ENCODE measurements around the gene RGS16. TPM values are rescaled to one million over a fixed set of nuclear protein-coding genes. Genes with fewer than 3 reads are reported as not detected.
A peak's percentile ranks its signal among the peaks of the same experiment; 100 is the strongest.
"Not testable (repeated sequence)": the region's sequence is repeated elsewhere in the genome, so short reads cannot be mapped to it uniquely, and the experiment has no call there.

Gene RGS16, protein sequence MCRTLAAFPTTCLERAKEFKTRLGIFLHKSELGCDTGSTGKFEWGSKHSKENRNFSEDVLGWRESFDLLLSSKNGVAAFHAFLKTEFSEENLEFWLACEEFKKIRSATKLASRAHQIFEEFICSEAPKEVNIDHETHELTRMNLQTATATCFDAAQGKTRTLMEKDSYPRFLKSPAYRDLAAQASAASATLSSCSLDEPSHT
- polyA plus RNA-seq (ENCODE audit: insufficient read length in 4 of 4), result 1 to 10 TPM in 2 of 4 donors, under 1 TPM in 2; 0.87 to 2.4 (median 1.4) TPM

DNA sequence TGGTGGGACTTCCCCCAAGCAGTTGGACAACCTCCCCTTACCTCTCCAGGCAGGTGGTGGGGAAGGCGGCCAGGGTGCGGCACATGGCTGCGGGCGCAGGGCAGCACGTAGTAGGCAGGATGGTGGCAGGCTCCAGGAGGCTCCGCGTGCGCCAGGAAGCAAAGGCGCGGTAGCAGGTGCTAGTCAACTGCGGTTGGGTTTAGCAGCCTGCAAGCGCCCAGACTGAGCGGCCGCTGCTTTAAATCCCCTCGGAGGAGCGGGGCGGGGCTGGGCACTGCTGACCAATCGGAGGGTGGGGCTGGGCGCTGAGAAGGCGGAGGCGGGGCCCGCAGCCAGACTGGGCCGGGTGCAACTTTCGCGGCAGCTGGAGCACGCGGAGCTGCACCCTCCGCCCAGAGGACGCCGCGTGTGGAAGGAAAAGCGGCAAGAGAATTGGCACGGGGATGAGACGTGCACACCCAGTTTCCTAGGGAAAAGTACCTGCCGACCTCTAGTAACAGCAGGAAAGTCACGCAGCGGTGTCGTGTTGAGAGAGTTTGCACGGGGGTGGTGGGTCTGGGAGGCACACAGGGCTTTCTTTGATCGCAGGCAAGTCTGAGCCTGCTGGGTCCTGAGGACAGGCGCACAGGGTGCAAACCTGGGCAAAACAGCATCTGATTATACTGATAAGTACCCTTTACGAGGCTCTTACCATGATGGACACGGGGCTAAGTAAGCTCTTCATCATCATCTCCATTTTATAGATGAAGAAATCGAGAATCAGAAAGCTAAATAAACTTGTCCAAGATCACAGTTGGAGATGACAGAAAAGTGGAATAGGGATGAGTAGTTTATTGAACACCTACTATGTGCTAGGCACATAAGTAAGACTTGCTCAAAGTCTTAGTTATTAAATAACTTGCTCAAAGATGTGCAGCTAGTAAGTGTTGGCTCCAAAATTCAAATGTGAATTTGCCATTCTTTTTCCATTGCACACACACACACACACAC lies at the start of gene RGS16:
RGS16 (minus strand) TSS at position 215 of the 990 bp plus-strand sequence; CDS start at position 85, 130 bp downstream.
- peak; percentile 64 to 69 (median 65) for DNase-seq (ENCODE audit: low read depth in 4 of 4, low spot score in 3 of 4)

DNA sequence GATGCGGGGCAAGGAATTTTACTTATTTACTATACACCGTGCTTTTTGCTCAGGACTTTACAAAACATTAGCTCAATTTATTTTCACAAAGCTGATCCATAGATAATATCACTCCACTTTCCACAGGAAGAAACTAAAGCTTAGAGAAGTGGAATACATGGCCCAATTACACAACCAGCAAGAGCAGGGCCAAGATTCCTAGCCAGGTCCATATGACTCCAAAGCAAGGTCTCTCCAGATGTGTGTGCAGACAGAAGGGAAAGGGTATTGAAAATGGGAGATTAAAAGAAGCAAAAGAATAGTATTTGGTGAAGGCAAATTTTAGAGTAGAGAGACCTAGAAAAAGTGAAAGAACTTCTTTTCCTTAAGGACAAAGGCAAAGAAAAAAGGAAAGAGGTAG lies 49.8 kb upstream of the RGS16 start:
- DNase-seq (ENCODE audit: low read depth in 4 of 4, low spot score in 3 of 4), result no peak

DNA sequence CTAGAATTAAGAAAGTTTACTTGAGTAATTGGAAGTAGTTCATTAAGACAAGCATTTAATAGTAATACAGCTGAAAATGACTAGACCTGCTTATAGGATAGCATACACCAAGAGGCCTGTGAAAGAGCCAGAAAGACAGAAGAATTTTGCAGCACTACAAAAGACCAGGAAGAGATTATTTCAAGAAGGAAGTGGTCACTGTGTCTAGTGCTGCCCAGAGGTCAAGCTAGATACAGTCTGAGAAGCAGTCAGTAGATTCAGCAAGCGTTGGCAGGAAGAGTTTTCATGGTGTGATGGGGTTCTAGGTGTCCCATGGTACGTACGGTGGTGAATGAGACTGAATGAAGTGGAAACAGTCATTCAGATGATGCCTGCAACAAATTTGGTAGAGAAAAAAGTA lies 48.7 kb upstream of the RGS16 start:
- no peak for DNase-seq (ENCODE audit: low read depth in 4 of 4, low spot score in 3 of 4)

DNA sequence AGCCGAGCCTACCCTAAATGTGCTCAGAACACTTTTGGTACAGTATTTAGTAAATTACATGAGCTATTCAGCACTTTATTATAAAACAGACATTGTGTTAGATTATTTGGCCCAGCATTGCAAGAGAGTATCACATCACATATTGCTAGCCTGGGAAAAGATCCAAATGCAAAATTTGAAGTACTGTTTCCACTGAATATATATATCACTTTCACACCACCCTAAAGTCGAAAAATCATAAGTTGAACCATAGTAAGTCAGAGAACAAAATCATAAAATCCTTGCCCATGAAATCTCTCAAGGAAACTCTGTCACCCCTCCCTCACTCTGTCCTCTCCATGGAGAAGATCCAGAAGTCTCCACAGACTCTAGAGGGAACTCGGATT lies 47.1 kb upstream of the RGS16 start:
- DNase-seq (ENCODE audit: low read depth in 4 of 4, low spot score in 3 of 4), result no peak

DNA sequence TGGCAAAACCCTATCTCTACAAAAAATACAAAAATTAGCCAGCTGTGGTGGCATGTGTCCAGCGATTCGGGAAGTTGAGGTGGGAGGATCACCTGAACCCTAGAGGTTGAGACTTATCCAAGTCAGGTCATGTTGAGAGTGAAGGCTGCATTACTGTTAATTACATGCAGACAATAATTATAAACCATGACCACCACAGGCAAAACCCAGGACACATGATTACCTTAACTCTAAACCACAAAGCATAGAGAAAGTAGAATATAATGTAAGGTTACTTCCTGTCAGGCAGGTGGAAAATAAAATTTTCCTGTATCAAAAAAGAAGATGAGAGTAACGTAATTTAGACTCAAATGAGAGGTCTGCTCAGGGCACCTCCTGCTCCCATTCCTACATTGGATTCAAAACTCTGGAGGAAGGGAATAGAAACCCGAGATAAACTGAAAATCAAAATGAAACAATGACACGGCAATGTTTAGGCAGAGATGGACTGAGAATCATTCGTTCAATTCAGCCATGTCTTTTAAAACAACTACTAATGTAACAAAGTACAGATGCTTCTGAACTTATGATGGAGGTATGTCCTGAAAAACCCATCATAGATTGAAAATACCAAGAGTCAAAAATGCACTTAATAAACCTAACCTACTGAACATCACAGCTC lies 46.6 kb upstream of the RGS16 start:
- DNase-seq (ENCODE audit: low read depth in 4 of 4, low spot score in 3 of 4), result no peak

DNA sequence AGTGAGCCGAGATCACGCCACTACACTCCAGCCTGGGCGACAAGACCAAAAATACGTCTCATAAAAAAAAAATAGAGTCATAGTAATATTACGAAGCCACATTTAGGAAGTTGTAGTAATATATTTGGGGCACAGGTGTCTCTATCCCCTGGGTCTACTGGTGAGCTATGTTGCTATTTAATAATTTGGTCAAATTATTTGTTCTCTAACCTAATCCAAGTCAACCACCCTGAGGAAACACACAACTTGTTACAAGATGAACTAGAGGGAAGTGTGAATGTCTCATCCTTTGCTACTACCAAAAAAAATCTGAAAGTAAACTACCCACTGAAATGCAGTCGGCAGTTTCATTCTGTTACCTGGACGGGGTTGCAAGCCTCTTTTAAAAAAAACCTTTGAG lies 44.9 kb upstream of the RGS16 start:
- no peak for DNase-seq (ENCODE audit: low read depth in 4 of 4, low spot score in 3 of 4)

DNA sequence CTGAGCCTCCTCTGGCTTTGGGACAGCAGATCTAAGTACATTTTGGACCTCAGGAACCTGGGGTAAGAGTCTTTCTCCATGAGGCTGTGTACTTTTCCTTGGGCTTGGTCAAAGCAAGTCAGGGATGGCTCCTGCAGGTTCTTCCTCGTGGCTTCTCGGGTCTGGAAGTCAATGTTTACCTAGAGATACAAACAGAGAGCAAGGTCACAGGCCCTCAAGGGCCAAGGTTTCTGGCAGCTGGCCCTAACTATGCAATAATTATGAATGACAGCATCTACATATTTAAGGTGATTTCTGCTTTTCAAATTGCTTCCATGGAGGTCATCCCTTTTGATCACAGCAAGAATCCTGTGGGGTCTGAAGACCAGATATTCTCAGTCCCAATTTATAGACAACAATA lies 42.5 kb upstream of the RGS16 start:
- no peak for DNase-seq (ENCODE audit: low read depth in 4 of 4, low spot score in 3 of 4)

DNA sequence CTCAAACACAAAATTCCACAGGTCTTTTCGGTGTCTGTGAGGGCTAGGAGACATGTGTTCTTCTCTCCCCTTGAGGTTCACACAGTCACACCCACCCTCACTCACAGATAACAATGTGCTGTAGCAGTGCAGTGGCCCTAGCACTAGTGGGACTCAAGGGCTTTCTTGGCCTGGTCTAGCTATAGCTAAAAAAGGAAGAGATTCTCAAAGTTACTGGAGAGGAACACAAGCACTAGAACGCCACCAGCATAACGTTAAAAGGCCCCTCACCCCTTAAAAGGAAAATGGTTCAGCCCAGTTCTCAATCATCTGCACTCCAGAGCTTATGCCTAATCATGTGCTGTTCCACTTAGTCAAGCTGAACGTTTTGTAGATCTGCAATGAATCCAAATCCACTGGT lies 40.7 kb upstream of the RGS16 start:
- DNase-seq (ENCODE audit: low read depth in 4 of 4, low spot score in 3 of 4), result no peak

DNA sequence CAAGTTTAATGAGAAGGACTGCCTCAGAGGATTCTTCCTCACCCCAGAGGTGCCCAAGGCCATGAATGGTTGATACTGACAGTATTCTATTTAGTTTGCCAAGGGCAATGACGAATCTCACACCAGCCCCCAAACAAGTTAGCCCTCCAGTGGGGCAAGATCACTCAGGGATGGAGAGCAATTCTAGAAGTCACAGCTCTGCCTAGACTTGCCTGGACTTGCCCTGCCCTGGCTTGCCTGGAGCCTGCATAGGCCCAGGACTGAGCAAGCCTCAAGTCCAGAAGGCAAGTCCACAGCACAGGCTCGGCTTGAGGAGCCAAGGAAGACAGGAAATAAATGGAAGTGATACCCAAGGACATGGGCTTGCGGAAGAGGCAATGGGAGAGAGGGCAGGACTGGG lies 39.5 kb upstream of the RGS16 start:
- DNase-seq (ENCODE audit: low read depth in 4 of 4, low spot score in 3 of 4), result no peak

DNA sequence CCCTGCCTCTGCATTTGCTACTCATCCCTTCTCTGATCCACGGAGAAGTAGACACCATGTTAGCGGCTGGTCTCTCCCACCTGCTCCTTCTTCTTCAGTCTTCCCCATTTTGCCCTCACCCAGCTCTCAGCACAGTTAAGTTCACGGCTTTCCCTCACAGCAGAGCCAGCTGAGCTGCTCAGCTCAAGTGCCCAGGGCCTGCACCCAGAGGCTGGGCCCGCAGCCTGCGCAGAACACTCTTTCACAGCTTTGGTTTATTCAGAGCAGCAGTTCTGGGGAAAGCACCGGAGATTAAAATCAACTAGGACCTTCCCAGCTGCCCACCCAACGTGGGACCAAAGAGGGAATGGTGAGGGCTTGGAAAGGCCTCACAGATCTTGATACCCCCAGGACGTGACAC lies 38.3 kb upstream of the RGS16 start:
- no peak for DNase-seq (ENCODE audit: low read depth in 4 of 4, low spot score in 3 of 4)

DNA sequence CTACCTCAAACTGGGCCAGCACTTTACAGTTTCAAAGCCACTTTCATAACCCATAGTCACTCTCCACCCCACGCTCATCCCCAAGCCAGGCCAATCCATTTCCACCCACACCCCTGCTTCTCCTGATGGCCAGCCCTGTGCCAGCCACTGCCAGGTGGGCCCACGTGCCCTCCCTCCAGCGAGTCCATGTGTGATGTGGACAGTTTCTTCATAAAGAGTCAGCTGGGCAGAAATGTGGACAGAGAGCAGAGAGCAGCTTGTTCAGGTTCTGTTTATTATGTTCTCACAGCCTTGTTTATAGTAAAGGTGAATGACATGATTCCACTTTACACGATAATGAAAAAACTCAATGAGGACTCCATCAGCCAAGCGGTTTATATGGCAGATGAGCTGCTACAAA lies 37.4 kb upstream of the RGS16 start:
- DNase-seq (ENCODE audit: low read depth in 4 of 4, low spot score in 3 of 4), result no peak

DNA sequence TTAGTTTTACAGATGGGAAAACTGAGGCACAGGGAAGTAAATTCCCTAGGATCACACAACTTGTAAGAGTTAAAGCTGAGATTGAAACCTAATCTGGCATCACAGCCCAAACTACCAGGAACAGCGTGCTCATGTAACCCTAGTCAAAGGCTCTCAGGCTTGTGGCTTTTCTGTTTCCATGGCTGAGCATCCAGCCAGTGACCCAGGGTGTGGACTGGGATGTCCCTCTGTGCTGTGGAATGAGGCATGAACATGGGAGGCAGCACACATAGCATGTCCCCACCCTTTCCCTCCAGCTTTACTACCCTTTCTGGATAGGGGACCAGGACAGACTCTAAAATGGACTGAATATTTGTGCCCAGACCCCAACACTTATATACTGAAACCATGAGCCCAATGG lies 35.1 kb upstream of the RGS16 start:
- no peak for DNase-seq (ENCODE audit: low read depth in 4 of 4, low spot score in 3 of 4)

DNA sequence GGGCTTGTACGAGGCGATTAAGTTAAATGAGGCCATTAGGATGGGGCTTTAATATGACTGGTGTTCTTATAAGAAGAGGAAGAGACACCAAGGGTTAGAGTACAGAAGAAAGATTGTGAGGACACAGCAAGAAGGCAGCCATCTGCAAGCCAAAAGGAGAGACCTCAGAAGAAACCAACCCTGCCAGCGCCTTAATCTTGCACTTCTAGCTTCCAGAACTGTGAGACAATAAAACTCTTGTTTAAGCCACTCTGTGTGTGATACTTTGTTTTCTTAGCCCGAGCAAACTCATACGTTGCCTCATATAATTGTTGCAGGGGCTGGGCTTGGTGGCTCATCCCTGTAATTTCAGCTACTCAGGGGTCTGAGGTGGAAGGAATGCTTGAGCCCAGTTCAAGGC lies 33.6 kb upstream of the RGS16 start:
- DNase-seq (ENCODE audit: low read depth in 4 of 4, low spot score in 3 of 4), result no peak

DNA sequence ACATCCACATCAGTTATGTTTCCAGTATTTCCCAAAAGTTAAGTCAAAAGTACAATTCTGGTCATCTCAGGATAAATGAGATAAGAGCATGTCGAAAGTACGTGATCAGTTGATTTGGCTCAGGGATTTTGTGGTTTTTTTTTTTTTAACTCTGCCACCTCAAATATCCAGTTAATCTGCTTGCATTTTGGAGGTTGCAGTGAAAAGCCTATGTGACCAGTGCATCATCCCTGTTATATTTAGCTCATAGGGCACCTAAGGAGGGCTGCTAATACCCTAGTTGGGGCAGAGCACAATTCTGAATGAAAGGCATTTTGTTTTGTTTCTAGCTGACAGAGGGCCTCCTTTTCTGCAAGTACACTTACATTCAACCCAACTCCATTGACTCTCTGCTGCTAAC lies 31.7 kb upstream of the RGS16 start:
- no peak for DNase-seq (ENCODE audit: low read depth in 4 of 4, low spot score in 3 of 4)

DNA sequence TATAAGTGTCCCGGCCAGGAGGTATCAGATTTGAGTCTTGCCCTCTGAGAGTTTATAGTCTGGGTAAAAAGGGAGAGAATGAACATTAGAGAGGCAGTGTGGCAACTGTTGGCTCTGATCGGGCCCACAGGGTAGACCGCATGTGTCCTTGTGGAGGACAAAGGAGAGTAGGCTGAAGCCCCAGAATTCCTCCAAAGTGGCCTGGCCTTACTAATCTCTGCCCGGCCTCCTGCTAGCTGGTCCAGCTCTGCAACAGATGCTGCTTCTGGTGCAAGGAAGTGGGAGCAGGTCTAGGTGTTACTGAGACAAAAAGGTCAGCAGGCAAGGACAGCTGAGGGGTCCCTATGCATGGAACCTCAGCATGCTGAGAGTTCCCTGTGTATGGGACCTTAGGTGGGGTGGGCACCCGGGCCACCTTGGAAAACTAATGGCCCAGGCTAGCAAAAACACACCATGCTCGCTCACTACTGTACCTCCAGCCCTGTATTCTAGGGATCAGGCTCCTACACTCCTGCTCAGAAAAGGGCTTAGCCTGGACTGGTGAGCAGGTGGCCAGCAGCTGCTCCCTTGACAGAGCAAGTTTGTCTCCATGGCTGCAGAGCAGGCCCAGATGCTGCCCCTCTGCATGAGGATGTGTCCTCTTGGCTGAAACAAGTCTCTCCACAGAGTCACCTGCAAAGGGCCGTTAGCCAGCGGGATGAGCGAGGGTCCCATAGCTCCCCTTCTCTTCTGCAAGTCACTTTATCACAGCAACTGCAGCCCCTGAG lies 30.3 kb upstream of the RGS16 start:
- DNase-seq (ENCODE audit: low read depth in 4 of 4, low spot score in 3 of 4), result no peak

DNA sequence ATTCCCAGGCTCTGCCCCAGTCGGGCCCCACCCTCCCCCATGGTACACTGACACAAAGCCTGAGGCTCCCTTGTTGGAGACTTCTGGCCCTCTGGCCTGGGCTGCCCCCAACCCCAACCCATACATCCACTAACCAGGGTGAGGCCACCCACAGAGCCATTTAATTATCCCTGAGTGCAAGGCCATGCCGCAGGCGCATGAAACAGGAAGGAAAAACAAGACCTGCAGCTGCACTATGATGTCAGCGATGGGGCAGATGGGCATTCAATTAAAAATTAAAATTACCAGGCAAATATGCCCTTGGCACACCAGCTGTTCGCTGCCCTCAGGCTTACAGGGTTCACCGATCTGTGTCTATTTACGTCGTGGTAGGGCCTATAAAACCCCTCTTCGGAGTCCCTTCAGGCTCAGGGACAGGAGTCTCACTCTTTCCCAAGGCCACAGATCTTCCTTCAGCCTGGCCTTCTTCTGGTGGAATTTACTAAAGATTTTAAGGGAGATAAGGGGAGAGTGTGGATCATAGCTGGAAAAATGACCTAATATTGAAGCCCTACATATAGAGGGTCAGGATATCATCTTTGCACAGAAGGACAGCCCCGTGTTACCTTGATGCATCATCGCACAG lies 29.6 kb upstream of the RGS16 start:
- no peak for DNase-seq (ENCODE audit: low read depth in 4 of 4, low spot score in 3 of 4)

DNA sequence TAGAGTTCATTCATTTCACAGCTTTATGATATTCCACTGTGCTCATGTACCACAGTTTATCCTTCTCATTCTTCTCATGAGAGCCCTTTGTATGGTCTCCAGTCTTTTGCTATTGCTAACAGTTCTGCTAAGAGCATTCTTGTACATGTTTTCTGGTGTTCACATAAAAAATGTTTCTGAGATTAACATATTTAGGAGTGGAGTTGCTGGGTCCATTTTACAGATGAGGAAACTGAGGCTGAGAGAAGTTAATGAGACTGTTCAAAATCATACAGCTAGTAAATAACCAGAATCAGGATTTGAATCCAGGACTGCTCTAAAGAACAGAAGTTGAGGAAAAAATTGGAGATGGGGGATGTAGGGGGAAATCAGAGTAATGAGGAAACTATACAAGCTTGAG lies 28.8 kb upstream of the RGS16 start:
- DNase-seq (ENCODE audit: low read depth in 4 of 4, low spot score in 3 of 4), result no peak

DNA sequence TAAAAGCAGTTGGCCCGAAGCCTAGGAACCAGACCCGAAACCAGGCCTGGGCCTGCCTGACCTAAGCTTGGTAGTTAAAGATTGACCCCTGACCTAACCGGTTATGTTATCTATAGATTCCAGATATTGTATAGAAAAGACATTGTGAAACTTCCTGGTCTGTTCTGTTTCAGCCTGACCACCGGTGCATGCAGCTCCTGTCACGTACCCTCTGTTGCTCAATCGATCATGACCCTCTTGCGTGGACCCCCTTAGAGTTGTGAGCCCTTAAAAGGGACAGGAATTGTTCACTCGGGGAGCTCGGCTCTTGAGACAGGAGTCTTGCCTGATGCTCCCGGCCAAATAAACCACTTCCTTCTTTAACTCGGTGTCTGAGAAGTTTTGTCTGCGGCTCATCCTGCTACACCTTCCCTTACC lies 28.3 kb upstream of the RGS16 start:
- not testable (repeated sequence) for DNase-seq (ENCODE audit: low read depth in 4 of 4, low spot score in 3 of 4)

DNA sequence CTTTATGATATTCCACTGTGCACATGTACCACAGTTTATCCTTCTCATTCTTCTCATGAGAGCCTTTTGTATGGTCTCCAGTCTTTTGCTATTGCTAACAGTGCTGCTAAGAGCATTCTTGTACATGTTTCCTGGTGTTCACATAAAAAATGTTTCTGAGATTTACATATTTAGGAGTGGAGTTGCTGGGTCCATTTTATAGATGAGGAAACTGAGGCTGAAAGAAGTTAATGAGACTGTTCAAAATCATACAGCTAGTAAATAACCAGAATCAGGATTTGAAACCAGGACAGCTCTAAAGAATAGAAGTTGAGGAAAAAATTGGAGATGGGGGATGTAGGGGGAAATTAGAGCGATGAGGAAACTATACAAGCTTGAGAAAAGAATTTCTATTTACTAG lies 27.8 kb upstream of the RGS16 start:
- no peak for DNase-seq (ENCODE audit: low read depth in 4 of 4, low spot score in 3 of 4)

DNA sequence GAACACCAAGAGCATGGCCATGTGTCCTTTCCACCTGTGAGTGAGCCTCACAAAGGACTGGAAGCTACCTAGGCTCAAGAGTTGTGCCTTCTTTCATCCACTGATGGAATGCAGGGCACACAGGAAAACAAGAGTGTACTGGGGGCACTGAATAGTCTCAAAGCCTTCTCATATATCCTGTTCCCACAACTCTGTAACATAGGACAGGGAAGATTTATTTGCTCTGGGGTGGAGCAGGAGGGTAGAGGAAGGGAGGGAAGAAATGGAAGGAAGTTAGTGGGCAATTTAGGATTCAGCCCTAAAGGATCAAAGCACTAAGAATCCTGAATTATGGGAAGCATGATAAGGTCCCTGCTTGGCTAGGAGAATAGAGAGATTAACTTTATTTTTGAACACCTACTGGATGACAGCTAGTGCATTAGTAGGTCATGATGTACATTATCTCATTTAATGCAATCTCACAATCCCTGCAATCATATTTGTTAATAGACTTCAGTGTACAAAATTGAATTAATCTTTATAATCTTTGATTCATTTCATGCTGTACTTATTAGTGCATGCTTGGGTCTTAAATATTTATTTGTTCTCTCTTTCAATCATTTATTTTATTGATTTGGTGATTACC lies 27.0 kb upstream of the RGS16 start:
- no peak for DNase-seq (ENCODE audit: low read depth in 4 of 4, low spot score in 3 of 4)

Data from right renal pelvis (tissue), 4 donors.